Endothelial cell of umbilical vein (primary cell): ENCODE measurements around the gene CKS1B.

ENCODE experiments used
- CTCF ChIP-seq, 2 donors: IDR thresholded peaks; 1 replicate in 1 of 2; 2 replicates in 1 of 2; pipeline ENCODE4 v1.5.1; 2011; ENCODE audit warnings: low read length in 2 of 2, mild to moderate bottlenecking in 2 of 2, moderate library complexity in 2 of 2, control low read depth in 1 of 2, inconsistent platforms in 1 of 2, low read depth in 1 of 2; ENCODE audit not compliant: insufficient read depth in 1 of 2; ENCODE audit errors: extremely low read depth in 1 of 2
- EZH2 ChIP-seq: IDR thresholded peaks from 2 replicates; pipeline ENCODE4 v1.6.1; 2012; ENCODE audit warnings: borderline replicate concordance, low read depth, mild to moderate bottlenecking, moderate library complexity, low read length, inconsistent platforms; ENCODE audit not compliant: severe bottlenecking
- FOS ChIP-seq: IDR thresholded peaks from 2 replicates; pipeline ENCODE4 v1.6.1; 2011; ENCODE audit warnings: mild to moderate bottlenecking, low read length, moderate library complexity, borderline replicate concordance; ENCODE audit not compliant: insufficient read depth
- GATA2 ChIP-seq: IDR thresholded peaks from 2 replicates; pipeline ENCODE4 v1.7.0; 2011; ENCODE audit warnings: low read depth, mild to moderate bottlenecking, moderate library complexity, mixed read lengths, low read length; ENCODE audit not compliant: insufficient read length, insufficient read depth
- JUN ChIP-seq: IDR thresholded peaks from 2 replicates; pipeline ENCODE4 v1.6.1; 2011; ENCODE audit warnings: borderline replicate concordance, low read depth; ENCODE audit not compliant: insufficient read length, insufficient read depth
- MAX ChIP-seq: IDR thresholded peaks from 2 replicates; pipeline ENCODE4 v1.6.1; 2011; ENCODE audit not compliant: insufficient read depth, insufficient read length
- MYC ChIP-seq: IDR thresholded peaks from one replicate; pipeline ENCODE4 v1.6.1; 2011; ENCODE audit warnings: mild to moderate bottlenecking, low read depth, low read length
- POLR2A ChIP-seq: IDR thresholded peaks from 2 replicates; pipeline ENCODE4 v1.6.1; 2012; ENCODE audit warnings: low read depth, mild to moderate bottlenecking, control low read depth, low read length
- POLR2AphosphoS5 ChIP-seq: IDR thresholded peaks from 2 replicates; pipeline ENCODE4 v1.6.1; 2012; ENCODE audit warnings: low read depth, mild to moderate bottlenecking, control low read depth, low read length, moderate library complexity; ENCODE audit not compliant: insufficient read depth

- no peak for TF ChIP-seq MAX
- no peak for TF ChIP-seq POLR2A
- TF ChIP-seq CTCF (IDR thresholded peaks at IDR 0.05; ENCODE audit: extremely low read depth in 1 of 2, insufficient read depth in 1 of 2, low read depth in 1 of 2, low read length in 2 of 2), result no peak
- no peak for TF ChIP-seq POLR2AphosphoS5
- TF ChIP-seq EZH2, result no peak
- TF ChIP-seq JUN, result no peak
- TF ChIP-seq MYC, result no peak
- no peak for TF ChIP-seq GATA2
- peak; percentile 50 for TF ChIP-seq FOS
Measured at GRCh38 chr1:155003766-155004351, 29.4 kb downstream of the CKS1B start.
